ENCODE measurements around the gene DOK7. TPM values are rescaled to one million over a fixed set of nuclear protein-coding genes. Genes with fewer than 3 reads are reported as not detected.

DOK7 gene
- total and polyA plus RNA-seq, 3 donors from 2014 or later, result 9.3 to 29.5 (median 22.9) TPM

DNA sequence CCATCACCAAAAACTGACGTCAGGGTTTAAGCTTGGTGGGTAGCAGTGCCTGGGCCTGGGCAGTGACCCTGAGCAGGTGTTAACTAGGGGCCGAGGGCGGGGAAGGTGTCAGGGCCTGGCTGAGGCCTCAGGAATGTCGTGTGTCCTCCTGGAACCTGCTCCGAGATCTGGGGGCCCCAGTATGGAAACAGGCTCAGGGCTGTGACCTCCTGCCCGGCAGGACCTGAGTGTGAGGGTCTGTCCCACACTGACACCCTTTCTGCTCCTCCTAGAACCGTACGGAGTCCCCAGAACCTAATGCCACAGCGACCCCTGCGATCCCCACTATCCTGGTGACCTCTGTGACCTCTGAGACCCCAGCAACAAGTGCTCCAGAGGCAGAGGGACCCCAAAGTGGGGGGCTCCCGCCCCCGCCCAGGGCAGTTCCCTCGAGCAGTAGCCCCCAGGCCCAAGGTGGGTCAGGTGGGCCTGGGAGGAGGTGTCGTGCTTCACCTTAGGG lies 20.6 kb upstream of the DOK7 start:
- H3K36me3 ChIP-seq (ENCODE audit: low read depth, missing control alignments), result no peaks in the 10 kb centered on the region
- WGBS, 2 donors, result 87 to 88% methylated on average over 12 to 14 of the region's 14 CpGs

DNA sequence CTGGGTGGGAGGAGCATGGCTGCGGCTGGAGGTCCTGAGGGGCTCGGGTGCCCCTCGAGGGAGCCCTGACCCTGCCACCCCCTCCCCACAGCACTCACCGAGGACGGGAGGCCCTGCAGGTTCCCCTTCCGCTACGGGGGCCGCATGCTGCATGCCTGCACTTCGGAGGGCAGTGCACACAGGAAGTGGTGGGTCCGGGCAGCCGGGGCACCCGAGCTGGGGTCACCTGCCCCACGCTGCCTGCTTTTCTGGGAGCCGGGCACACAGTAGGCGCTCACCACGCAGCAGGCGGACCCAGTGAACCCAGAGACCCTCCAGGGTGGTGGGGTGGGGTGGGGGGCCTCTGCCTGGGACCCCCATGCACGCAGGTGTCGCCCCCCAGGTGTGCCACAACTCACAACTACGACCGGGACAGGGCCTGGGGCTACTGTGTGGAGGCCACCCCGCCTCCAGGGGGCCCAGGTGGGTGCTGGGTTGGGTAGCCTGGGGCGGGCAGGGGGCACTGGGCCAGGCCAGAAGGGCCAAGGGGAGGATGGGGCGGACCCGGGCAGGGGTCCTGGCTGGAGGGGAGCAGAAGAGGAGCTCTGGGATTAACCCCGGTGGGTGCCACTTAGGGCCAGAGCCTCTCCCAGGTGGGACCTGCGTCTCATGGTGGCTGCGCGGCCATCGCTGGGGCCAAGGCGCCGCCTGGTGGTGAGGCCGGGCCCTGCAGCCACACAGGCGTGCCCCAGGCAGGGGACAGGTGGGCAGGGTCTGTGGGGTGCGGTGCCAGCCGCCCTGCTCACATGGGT lies 20.0 kb upstream of the DOK7 start:
- DNase-seq, result peak; percentile 42
- TF ChIP-seq, protein P1, sequence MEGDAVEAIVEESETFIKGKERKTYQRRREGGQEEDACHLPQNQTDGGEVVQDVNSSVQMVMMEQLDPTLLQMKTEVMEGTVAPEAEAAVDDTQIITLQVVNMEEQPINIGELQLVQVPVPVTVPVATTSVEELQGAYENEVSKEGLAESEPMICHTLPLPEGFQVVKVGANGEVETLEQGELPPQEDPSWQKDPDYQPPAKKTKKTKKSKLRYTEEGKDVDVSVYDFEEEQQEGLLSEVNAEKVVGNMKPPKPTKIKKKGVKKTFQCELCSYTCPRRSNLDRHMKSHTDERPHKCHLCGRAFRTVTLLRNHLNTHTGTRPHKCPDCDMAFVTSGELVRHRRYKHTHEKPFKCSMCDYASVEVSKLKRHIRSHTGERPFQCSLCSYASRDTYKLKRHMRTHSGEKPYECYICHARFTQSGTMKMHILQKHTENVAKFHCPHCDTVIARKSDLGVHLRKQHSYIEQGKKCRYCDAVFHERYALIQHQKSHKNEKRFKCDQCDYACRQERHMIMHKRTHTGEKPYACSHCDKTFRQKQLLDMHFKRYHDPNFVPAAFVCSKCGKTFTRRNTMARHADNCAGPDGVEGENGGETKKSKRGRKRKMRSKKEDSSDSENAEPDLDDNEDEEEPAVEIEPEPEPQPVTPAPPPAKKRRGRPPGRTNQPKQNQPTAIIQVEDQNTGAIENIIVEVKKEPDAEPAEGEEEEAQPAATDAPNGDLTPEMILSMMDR (IDR thresholded peaks at IDR 0.05), result peak; percentile 95 to 96 (median 96)
- TF ChIP-seq POLR2A (IDR thresholded peaks at IDR 0.05), result no peak
- H3K27ac ChIP-seq, result no peak overlapping the region
- WGBS, 2 donors, result 75% methylated on average over 33 of the region's 36 CpGs; no CpG with 5 or more reads in 1 of the 2 donors
- intact Hi-C loops (cut with DNase I; ENCODE audit: low total_unique reads), result loop anchor here (5.0 kb wide), 1 partner anchor 96 kb away; no protein-coding TSS in a partner anchor
- peaks cover 2% of the 10 kb centered on the region for H3K4me1 ChIP-seq
- no peaks in the 10 kb centered on the region for H3K9me3 ChIP-seq
- H3K27me3 ChIP-seq, result no peaks in the 10 kb centered on the region
- H3K4me3 ChIP-seq, result no peak overlapping the region
- H3K36me3 ChIP-seq (ENCODE audit: low read depth, missing control alignments), result no peaks in the 10 kb centered on the region

More for the DNA sequence above, 20.6 kb upstream of the DOK7 start:
- Histone ChIP-seq H3K4me1 (peaks cover 3% of the 10 kb centered on the region), H3K27me3 (no peaks in the 10 kb centered on the region), H3K27ac (no peak overlapping the region), H3K9me3 (no peaks in the 10 kb centered on the region), H3K4me3 (no peak overlapping the region)
- DNase-seq, result no peak
- intact Hi-C loops (cut with DNase I; ENCODE audit: low total_unique reads), result loop anchor here (5.0 kb wide), 1 partner anchor 95 kb away; no protein-coding TSS in a partner anchor
- TF ChIP-seq, protein P1 (IDR thresholded peaks at IDR 0.05), result no peak
- TF ChIP-seq POLR2A (IDR thresholded peaks at IDR 0.05), result no peak

GRCh38 chr4:3443750-3444309 lies 19.3 kb upstream of the DOK7 start:
- no peak for DNase-seq
- intact Hi-C loops (cut with DNase I; ENCODE audit: low total_unique reads), result loop anchor here (5.0 kb wide), 1 partner anchor 97 kb away; no protein-coding TSS in a partner anchor
- TF ChIP-seq POLR2A (IDR thresholded peaks at IDR 0.05), result no peak
- TF ChIP-seq, protein P1 (IDR thresholded peaks at IDR 0.05), result peak in 1 of 3 experiments; percentile 2
- Histone ChIP-seq H3K9me3 (no peaks in the 10 kb centered on the region), H3K27me3 (no peaks in the 10 kb centered on the region), H3K36me3 (ENCODE audit: low read depth, missing control alignments) (no peaks in the 10 kb centered on the region), H3K4me3 (no peak overlapping the region), H3K4me1 (no peaks in the 10 kb centered on the region), H3K27ac (no peak overlapping the region)
- WGBS, 2 donors, result 44 to 77% methylated on average over 3 to 17 of the region's 17 CpGs

- DNase-seq, result no peak
- Histone ChIP-seq H3K4me1 (no peaks in the 10 kb centered on the region), H3K27ac (no peak overlapping the region), H3K36me3 (ENCODE audit: low read depth, missing control alignments) (no peaks in the 10 kb centered on the region), H3K27me3 (no peaks in the 10 kb centered on the region), H3K9me3 (no peaks in the 10 kb centered on the region), H3K4me3 (no peak overlapping the region)
- intact Hi-C loops (cut with DNase I; ENCODE audit: low total_unique reads), result loop anchor here (5.0 kb wide), 1 partner anchor 97 kb away; no protein-coding TSS in a partner anchor
- 86 to 94% methylated on average over 18 to 49 of the region's 56 CpGs for WGBS, 2 donors
- no peak for TF ChIP-seq POLR2A (IDR thresholded peaks at IDR 0.05)
- TF ChIP-seq, protein P1 (IDR thresholded peaks at IDR 0.05), result no peak
Observed at GRCh38 chr4:3444351-3445110, 18.6 kb upstream of the DOK7 start.

Measured in testis (tissue), 3 donors.